CD4-positive, alpha-beta T cell treated with Interleukin-6 at 100 ng/mL for 8 hours (primary cell): ENCODE measurements around the gene POU5F2.

Source experiments
- DNase-seq: peaks from one replicate; pipeline ENCODE4 v3.0.0-alpha.2; 2020; ENCODE audit warnings: mixed read lengths, low spot score

The POU5F2 gene

DNA sequence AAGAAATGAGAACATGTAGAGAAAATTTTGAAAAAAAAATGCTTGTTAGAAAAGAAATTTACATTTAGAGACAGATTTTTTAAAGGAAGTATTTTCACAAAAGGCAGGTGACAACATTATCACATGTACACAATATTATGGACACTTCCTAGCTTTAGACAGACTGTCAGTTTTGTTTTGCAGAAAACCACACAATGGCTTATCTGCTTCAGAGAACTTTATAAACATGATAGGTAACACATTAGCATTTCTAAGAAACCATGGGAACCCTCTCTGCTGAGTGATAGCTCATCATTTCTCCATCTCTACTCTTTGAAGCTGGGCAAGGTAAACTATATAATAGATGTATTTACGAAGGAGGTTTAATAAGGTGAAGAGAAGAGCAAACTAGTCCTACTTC, 25.6 kb downstream of the POU5F2 start:
- no peak for DNase-seq

DNA sequence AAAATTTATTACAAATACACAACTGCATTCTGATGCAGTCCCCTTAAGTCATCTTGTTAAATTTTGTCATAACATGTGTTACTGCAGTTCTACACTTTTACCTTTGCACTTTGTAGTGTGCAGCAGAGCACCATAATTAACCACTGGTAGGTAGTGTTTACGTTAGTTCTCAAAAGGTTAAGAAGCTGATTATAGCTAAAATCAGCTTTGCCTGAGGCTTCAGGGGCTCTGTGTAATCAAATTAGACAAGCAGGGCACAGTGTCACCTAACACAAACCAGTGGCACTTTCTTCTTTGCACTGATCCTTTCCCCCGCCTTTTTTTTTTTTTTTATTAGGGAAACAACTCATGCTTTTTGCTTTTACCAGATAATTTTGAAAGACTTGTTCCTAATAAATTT, 26.1 kb downstream of the POU5F2 start:
- DNase-seq = no peak

DNA sequence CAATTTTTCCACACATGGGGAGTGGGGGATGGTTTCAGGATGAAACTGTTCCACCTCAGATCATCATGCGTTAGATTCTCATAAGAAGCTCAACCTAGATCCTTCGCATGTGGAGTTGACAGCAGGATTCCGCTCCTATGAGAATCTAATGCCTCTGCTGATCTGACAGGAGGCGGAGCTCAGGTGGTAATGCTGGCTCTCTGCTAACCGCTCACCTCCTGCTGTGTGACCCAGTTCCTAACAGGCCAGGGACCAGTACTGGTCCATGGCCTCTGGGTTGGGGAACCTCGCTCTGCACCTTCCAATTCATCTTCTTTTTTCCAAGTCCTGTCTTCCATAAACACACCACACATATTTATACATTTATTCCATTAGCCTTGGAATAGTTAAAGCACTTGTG, 33.0 kb downstream of the POU5F2 start:
- DNase-seq = no peak

DNA sequence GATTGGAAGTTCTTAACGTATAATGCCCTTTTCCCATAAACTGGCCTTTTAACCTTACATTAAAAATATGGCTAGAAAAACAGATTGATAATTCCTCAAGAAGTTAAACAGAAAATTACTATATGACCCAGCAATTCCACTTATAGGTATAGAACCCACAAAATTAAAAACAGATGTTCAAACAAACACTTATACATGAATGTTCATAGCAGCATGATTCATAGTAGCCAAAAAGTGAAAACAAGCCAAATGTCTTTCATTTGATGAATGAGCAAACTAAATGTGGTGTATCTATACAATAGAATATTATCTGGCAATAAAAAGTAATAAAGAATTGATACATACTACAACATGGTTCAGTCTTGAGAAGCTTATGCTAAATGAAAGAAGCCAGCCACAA, 35.5 kb downstream of the POU5F2 start:
- DNase-seq = no peak

DNA sequence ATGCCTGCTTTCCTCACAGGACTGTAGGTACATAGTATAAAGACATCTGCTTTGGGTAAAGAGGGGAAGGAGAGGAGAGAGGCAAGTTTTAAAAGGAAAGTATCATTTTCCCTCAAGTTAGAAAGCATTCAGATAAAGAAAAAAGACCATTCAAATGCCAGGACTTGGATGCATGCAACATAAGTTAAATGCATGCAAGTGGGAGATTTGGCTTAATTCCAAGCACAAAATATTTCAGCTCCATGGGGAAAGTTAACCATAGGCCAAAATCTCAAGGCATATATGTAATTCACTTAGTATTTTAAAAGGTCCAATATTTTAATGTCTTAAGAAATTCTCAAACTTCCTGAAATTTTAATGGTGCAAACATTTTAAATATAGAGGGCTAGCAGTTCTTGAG, 36.4 kb downstream of the POU5F2 start:
- DNase-seq = no peak

DNA sequence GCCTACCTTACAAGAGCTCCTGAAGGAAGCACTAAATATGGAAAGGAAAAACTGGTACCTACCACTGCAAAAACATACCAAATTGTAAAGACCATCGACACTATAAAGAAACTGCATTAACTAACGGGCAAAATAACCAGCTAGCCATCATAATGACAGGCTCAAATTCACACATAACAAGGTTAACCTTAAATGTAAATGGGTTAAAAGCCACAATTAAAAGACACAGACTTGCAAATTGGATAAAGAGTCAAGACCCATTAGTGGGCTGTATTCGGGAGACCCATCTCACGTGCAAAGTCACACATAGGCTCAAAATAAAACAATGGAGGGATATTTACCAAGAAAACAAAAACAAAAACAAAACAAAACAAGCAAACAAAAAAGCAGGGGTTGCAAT, 49.4 kb downstream of the POU5F2 start:
- DNase-seq = no peak
